Measurements from ENCODE around the gene ACAD9.

GRCh38 chr3:128949158-128949557, 69.7 kb downstream of the ACAD9 start:
- TF ChIP-seq CTCF (IDR thresholded peaks at IDR 0.05) (no peak), POLR2A (IDR thresholded peaks at IDR 0.05) (no peak)
